ENCODE results near the gene TRIM58. TPM values are rescaled to one million over a fixed set of nuclear protein-coding genes. Genes with fewer than 3 reads are reported as not detected.

The TRIM58 gene
- polyA plus RNA-seq, 1 donor (not counting 4 experiments of a cell fraction or from before 2014, with no cell fraction given): 0.14 TPM

- Histone ChIP-seq H3K9me1 (ENCODE audit: control insufficient read depth, extremely low read depth, insufficient read depth, low read length) (no peaks in the 10 kb centered on the region), H3K9me3 (ENCODE audit: control insufficient read depth, low read depth, low read length) (no peaks in the 10 kb centered on the region), H3K27ac (ENCODE audit: control insufficient read depth, insufficient read depth, low read length) (no peak within 1 kb of the TSS), H3K36me3 (ENCODE audit: control insufficient read depth in 2 of 2, extremely low read depth in 1 of 2, insufficient read depth in 2 of 2, low read length in 2 of 2) (no peaks in the 10 kb centered on the region), H3K79me2 (ENCODE audit: control insufficient read depth, insufficient read depth, low read length) (no peaks in the 10 kb centered on the region), H3K4me2 (ENCODE audit: control insufficient read depth, extremely low read depth, insufficient read depth, low read depth, low read length) (no peak within 1 kb of the TSS), H4K20me1 (ENCODE audit: control insufficient read depth, extremely low read depth, insufficient read depth, low read length) (no peaks in the 10 kb centered on the region), H2AFZ (ENCODE audit: control insufficient read depth, low read length) (no peak within 1 kb of the TSS), H3K9ac (ENCODE audit: control insufficient read depth, extremely low read depth, insufficient read depth, low read length) (no peak within 1 kb of the TSS), H3K4me3 (ENCODE audit: control insufficient read depth in 2 of 3, extremely low read depth in 1 of 3, insufficient read depth in 2 of 3, low read depth in 1 of 3, low read length in 3 of 3) (no peak within 1 kb of the TSS), H3K27me3 (ENCODE audit: control insufficient read depth, extremely low read depth, insufficient read depth, low read length) (no peaks in the 10 kb centered on the region), H3K4me1 (ENCODE audit: control insufficient read depth, extremely low read depth, insufficient read depth, low read length) (no peaks in the 10 kb centered on the region)
- dilution Hi-C loops (cut with MboI; ENCODE audit: extremely low pct_ligation_motif_present, low sequenced_read_pairs): no loop called here
- TF ChIP-seq CTCF (optimal IDR thresholded peaks at IDR 0.05 in 1 of 3, IDR thresholded peaks at IDR 0.05 in 1 of 3, conservative IDR thresholded peaks at IDR 0.05 in 1 of 3; ENCODE audit: extremely low read depth in 1 of 3, insufficient read depth in 2 of 3, low read length in 3 of 3) (no peak), EZH2 (IDR thresholded peaks at IDR 0.05; ENCODE audit: low read length) (no peak)
- no peak for FAIRE-seq
- no peak for DNase-seq (ENCODE audit: low read depth, low spot score)
These were observed 63.0 kb downstream of the TRIM58 start, which contains the start of gene OR2T8 for GRCh38 chr1:247919952-247920351. OR2T8 (plus strand) TSS chr1:247920252; CDS start chr1:247921018, 766 bp downstream.

GRCh38 chr1:247923941-247924340 lies 67.0 kb downstream of the TRIM58 start:
- DNase-seq (ENCODE audit: low read depth, low spot score) (no peak), FAIRE-seq (no peak)
- no peaks in the 10 kb centered on the region for H3K79me2 ChIP-seq (ENCODE audit: control insufficient read depth, insufficient read depth, low read length)
- H3K27me3 ChIP-seq (ENCODE audit: control insufficient read depth, extremely low read depth, insufficient read depth, low read length): no peaks in the 10 kb centered on the region
- no peak for TF ChIP-seq CTCF (optimal IDR thresholded peaks at IDR 0.05 in 1 of 3, IDR thresholded peaks at IDR 0.05 in 1 of 3, conservative IDR thresholded peaks at IDR 0.05 in 1 of 3; ENCODE audit: extremely low read depth in 1 of 3, insufficient read depth in 2 of 3, low read length in 3 of 3)
- TF ChIP-seq EZH2 (IDR thresholded peaks at IDR 0.05; ENCODE audit: low read length): no peak
- H3K9ac ChIP-seq (ENCODE audit: control insufficient read depth, extremely low read depth, insufficient read depth, low read length): no peak overlapping the region
- no peaks in the 10 kb centered on the region for H3K36me3 ChIP-seq (ENCODE audit: control insufficient read depth in 2 of 2, extremely low read depth in 1 of 2, insufficient read depth in 2 of 2, low read length in 2 of 2)
- H3K9me3 ChIP-seq (ENCODE audit: control insufficient read depth, low read depth, low read length): no peaks in the 10 kb centered on the region
- dilution Hi-C loops (cut with MboI; ENCODE audit: extremely low pct_ligation_motif_present, low sequenced_read_pairs): no loop called here
- H3K4me3 ChIP-seq (ENCODE audit: control insufficient read depth in 2 of 3, extremely low read depth in 1 of 3, insufficient read depth in 2 of 3, low read depth in 1 of 3, low read length in 3 of 3): no peak overlapping the region
- no peak overlapping the region for H3K4me2 ChIP-seq (ENCODE audit: control insufficient read depth, extremely low read depth, insufficient read depth, low read depth, low read length)
- H3K27ac ChIP-seq (ENCODE audit: control insufficient read depth, insufficient read depth, low read length): no peak overlapping the region
- H3K9me1 ChIP-seq (ENCODE audit: control insufficient read depth, extremely low read depth, insufficient read depth, low read length): no peaks in the 10 kb centered on the region
- H2AFZ ChIP-seq (ENCODE audit: control insufficient read depth, low read length): no peak overlapping the region
- no peaks in the 10 kb centered on the region for H3K4me1 ChIP-seq (ENCODE audit: control insufficient read depth, extremely low read depth, insufficient read depth, low read length)
- no peaks in the 10 kb centered on the region for H4K20me1 ChIP-seq (ENCODE audit: control insufficient read depth, extremely low read depth, insufficient read depth, low read length)
